IMR-90 (cell line): ENCODE data around the gene PRRX1. TPM values are rescaled to one million over a fixed set of nuclear protein-coding genes. Genes with fewer than 3 reads are reported as not detected.

Experiments
- ATAC-seq: fragments of 200-7000 bp; cut with Tn5 transposase; 2 replicates; pipeline ENCODE4 v1.9.1; 2020; ENCODE audit warnings: low read depth, mild to moderate bottlenecking, moderate library complexity
- BruUV-seq: library from RNA; stranded (reverse); fragments of 400-500 nt; replicated peaks from 2 replicates; lab custom pipeline; 2021; lab: Mats Ljungman, UMichigan
- CTCF ChIA-PET: fragments of 300-600 bp; formaldehyde crosslinking; extraction: SDS; loops from one replicate; lab custom pipeline; 2021; ENCODE audit warnings: antibody characterized with exemption; lab: Yijun Ruan, JAX
- POLR2A ChIA-PET: fragments of 300-600 bp; sonication (Branson Sonifier 250); formaldehyde crosslinking; loops from one replicate; lab custom pipeline; 2022; ENCODE audit warnings: antibody characterized with exemption; ENCODE audit not compliant: unreplicated experiment; lab: Charles Lee
- DNase-seq: peaks from one replicate; pipeline ENCODE4 v3.0.0; 2013
- H2AFZ ChIP-seq: replicated peaks from 2 replicates; pipeline ENCODE3; 2013; ENCODE audit warnings: low read length, mild to moderate bottlenecking; ENCODE audit not compliant: poor library complexity
- H2AK5ac ChIP-seq: 2 replicates; pipeline ENCODE4 v1.6.1; 2013; ENCODE audit warnings: low read depth, low read length, inconsistent platforms
- H2AK9ac ChIP-seq: replicated peaks from 2 replicates; pipeline ENCODE3; 2013; ENCODE audit warnings: mild to moderate bottlenecking, low read depth, low read length, moderate library complexity; ENCODE audit not compliant: poor library complexity
- H2BK120ac ChIP-seq: 2 replicates; pipeline ENCODE4 v1.6.1; 2013; ENCODE audit warnings: low read depth, low read length, inconsistent platforms
- H2BK15ac ChIP-seq: 3 replicates; pipeline ENCODE4 v1.6.1; 2013; ENCODE audit warnings: low read depth, low read length, inconsistent platforms
- H2BK20ac ChIP-seq: 2 replicates; pipeline ENCODE4 v1.6.1; 2013; ENCODE audit warnings: low read depth, mild to moderate bottlenecking, inconsistent platforms, low read length, moderate library complexity
- H2BK5ac ChIP-seq: 2 replicates; pipeline ENCODE4 v1.6.1; 2013; ENCODE audit warnings: mild to moderate bottlenecking, low read depth, low read length, inconsistent platforms; ENCODE audit not compliant: poor library complexity, severe bottlenecking
- H3K14ac ChIP-seq: replicated peaks from 2 replicates; pipeline ENCODE4 v1.6.1; 2013; ENCODE audit warnings: low read depth, low read length, inconsistent platforms
- H3K18ac ChIP-seq: 2 replicates; pipeline ENCODE4 v1.6.1; 2013; ENCODE audit warnings: low read depth, low read length, control low read depth
- H3K23ac ChIP-seq: 2 replicates; pipeline ENCODE4 v1.6.1; 2013; ENCODE audit warnings: low read depth, low read length, inconsistent platforms
- H3K27ac ChIP-seq: 2 replicates; pipeline ENCODE4 v1.5.1; 2013; ENCODE audit warnings: mild to moderate bottlenecking, control low read depth, low read length; ENCODE audit not compliant: insufficient read depth
- H3K27me3 ChIP-seq: 2 replicates; pipeline ENCODE4 v1.6.1; 2013; ENCODE audit warnings: low read length; ENCODE audit not compliant: control insufficient read depth, insufficient read depth
- H3K36me3 ChIP-seq: 2 replicates; pipeline ENCODE4 v1.6.1; 2013; ENCODE audit warnings: low read length, mixed read lengths; ENCODE audit not compliant: control insufficient read depth, insufficient read depth
- H3K4ac ChIP-seq: 2 replicates; pipeline ENCODE4 v1.6.1; 2013; ENCODE audit warnings: low read depth, low read length, inconsistent platforms
- H3K4me1 ChIP-seq: 2 replicates; pipeline ENCODE4 v1.6.1; 2013; ENCODE audit warnings: low read length, mixed read lengths; ENCODE audit not compliant: control insufficient read depth, insufficient read depth
- H3K4me2 ChIP-seq: 2 replicates; pipeline ENCODE4 v1.6.1; 2013; ENCODE audit warnings: low read depth, mild to moderate bottlenecking, control low read depth, low read length, moderate library complexity
- H3K4me3 ChIP-seq: 2 replicates; pipeline ENCODE4 v1.5.1; 2013; ENCODE audit warnings: low read depth, mild to moderate bottlenecking, control low read depth, low read length, moderate library complexity; ENCODE audit not compliant: insufficient read depth
- H3K56ac ChIP-seq: 2 replicates; pipeline ENCODE4 v1.6.1; 2013; ENCODE audit warnings: low read length, inconsistent platforms; ENCODE audit not compliant: insufficient read depth; ENCODE audit errors: extremely low read depth
- H3K79me1 ChIP-seq, 2 experiments: 2 replicates each; pipeline ENCODE4 v1.6.1; 2013; ENCODE audit warnings: low read length in 2 of 2, inconsistent platforms in 1 of 2, low read depth in 1 of 2
- H3K9ac ChIP-seq: 2 replicates; pipeline ENCODE4 v1.6.1; 2013; ENCODE audit warnings: low read depth, low read length, control low read depth
- H3K9me1 ChIP-seq: 2 replicates; pipeline ENCODE4 v1.6.1; 2013; ENCODE audit warnings: low read length, inconsistent platforms; ENCODE audit not compliant: insufficient read depth
- H3K9me3 ChIP-seq: 2 replicates; pipeline ENCODE4 v1.6.1; 2013; ENCODE audit warnings: low read length; ENCODE audit not compliant: control insufficient read depth, insufficient read depth
- H4K20me1 ChIP-seq: 2 replicates; pipeline ENCODE4 v1.6.1; 2013; ENCODE audit warnings: low read length, inconsistent platforms; ENCODE audit not compliant: insufficient read depth
- H4K5ac ChIP-seq: 2 replicates; pipeline ENCODE4 v1.6.1; 2013; ENCODE audit warnings: mild to moderate bottlenecking, low read depth, low read length, control low read depth
- H4K8ac ChIP-seq, 2 experiments: 2 replicates each; pipeline ENCODE4 v1.6.1; 2013; ENCODE audit warnings: low read depth in 2 of 2, low read length in 2 of 2, control low read depth in 1 of 2, inconsistent platforms in 1 of 2
- H4K91ac ChIP-seq: 2 replicates; pipeline ENCODE4 v1.6.1; 2013; ENCODE audit warnings: low read depth, low read length, inconsistent platforms; ENCODE audit not compliant: insufficient read depth
- BHLHE40 ChIP-seq: fragments of 150-350 bp; IDR thresholded peaks from 2 replicates; pipeline ENCODE4 v1.6.1; 2016; ENCODE audit warnings: mild to moderate bottlenecking, low read depth, low read length
- MAFK ChIP-seq: IDR thresholded peaks from 2 replicates; pipeline ENCODE4 v1.6.1; 2012; ENCODE audit warnings: low read depth, low read length, improper control_type of control experiment
- MAZ ChIP-seq: IDR thresholded peaks from 2 replicates; pipeline ENCODE4 v1.6.1; 2012; ENCODE audit warnings: low read depth, mild to moderate bottlenecking, low read length, improper control_type of control experiment, moderate library complexity, borderline replicate concordance
- MXI1 ChIP-seq: IDR thresholded peaks from 2 replicates; pipeline ENCODE4 v1.6.1; 2012; ENCODE audit warnings: low read depth, mild to moderate bottlenecking, low read length, moderate library complexity, borderline replicate concordance
- RCOR1 ChIP-seq: IDR thresholded peaks from 2 replicates; pipeline ENCODE4 v1.6.1; 2012; ENCODE audit warnings: mild to moderate bottlenecking, low read length, improper control_type of control experiment; ENCODE audit not compliant: insufficient replicate concordance
- WGBS, 2 experiments: methylation state at CpG; one replicate each; pipeline versions ENCODE4 v1.1.5 to v1.1.7; 2013; ENCODE audit warnings: missing lambda C conversion rate in 2 of 2; ENCODE audit not compliant: insufficient read length in 1 of 2; ENCODE audit errors: extremely low coverage in 2 of 2; 5-methylcytosine and 5-hydroxymethylcytosine counted together
- dilution Hi-C: fragments of 300-500 bp; cut with HindIII; formaldehyde crosslinking; loops from one replicate; pipeline ENCODE4 v1.14.3; 2018; ENCODE audit warnings: low sequenced_read_pairs; ENCODE audit not compliant: unreplicated experiment
- in situ Hi-C: fragments of 300-500 bp; cut with MboI; formaldehyde crosslinking; loops from 3 replicates; pipeline ENCODE4 v1.14.3; 2019; ENCODE audit warnings: low sequenced_read_pairs, inconsistent platforms, mixed read lengths
- intact Hi-C: fragments of 100-400 bp; cut with micrococcal nuclease; formaldehyde crosslinking; loops from 2 replicates; pipeline ENCODE4 v1.10.0; 2022
- polyA plus RNA-seq, 3 experiments: library from polyadenylated mRNA; depleted of rRNA; stranded (reverse); fragments of >200 nt; gene quantifications; 2 replicates each; pipeline ENCODE4 v1.2.3, GENCODE V29; 2012; ENCODE audit warnings: low replicate concordance in 1 of 3
- total RNA-seq: library from RNA; depleted of rRNA; stranded (reverse); fragments of >200 nt; gene quantifications from 2 replicates; pipeline ENCODE4 v1.2.3, GENCODE V29; 2012
- TF ChIP-seq, protein P1 (sequence below): fragments of 150-350 bp; IDR thresholded peaks from 2 replicates; pipeline ENCODE4 v1.6.1; 2016; ENCODE audit warnings: low read depth, mild to moderate bottlenecking, low read length, moderate library complexity, borderline replicate concordance

PRRX1 gene
- total and polyA plus RNA-seq, 2 of the 4 experiments (the other 2 are of a cell fraction), result 50.0 to 65.4 TPM

DNA sequence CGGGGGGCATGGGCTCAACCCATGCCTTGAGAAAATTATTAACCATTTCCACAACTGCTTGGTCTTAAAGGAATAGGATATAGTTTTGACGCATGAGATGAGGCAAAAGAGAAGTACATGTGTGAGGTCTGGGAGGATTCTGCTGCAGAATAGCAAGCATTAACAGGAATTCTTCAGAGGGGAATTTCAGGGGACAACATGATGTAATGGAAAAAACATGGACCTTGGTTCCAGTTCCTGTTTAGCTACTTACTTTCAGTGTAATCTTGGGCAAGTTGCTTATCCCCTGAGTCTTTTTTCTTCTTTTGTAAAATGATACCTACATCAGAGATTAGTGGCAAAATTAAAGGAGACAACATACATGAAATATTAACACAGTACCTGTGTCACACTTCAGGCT, 85.6 kb downstream of the PRRX1 start:
- no peaks in the 10 kb centered on the region for H4K20me1 ChIP-seq
- H2BK20ac ChIP-seq, result no peak overlapping the region
- H3K9me3 ChIP-seq, result no peaks in the 10 kb centered on the region
- no peak overlapping the region for H2AK5ac ChIP-seq
- no peak overlapping the region for H2BK15ac ChIP-seq
- H3K14ac ChIP-seq, result no peak overlapping the region
- peak overlapping the region; percentile 35; the same call in 1 of the 2 replicates for H4K5ac ChIP-seq
- no TSS peak for BruUV-seq
- H3K4me1 ChIP-seq, result peaks cover 2% of the 10 kb centered on the region
- CTCF ChIA-PET, result interaction anchor here (1.0 kb wide), 1 partner anchor 13 kb away, joined by 3 read pairs; no protein-coding TSS in a partner anchor
- H3K9ac ChIP-seq, result no peak overlapping the region
- ATAC-seq (no peak), DNase-seq (no peak)
- no peak overlapping the region for H3K4ac ChIP-seq
- peak overlapping the region; percentile 52 for H3K4me2 ChIP-seq
- no peak overlapping the region for H2AFZ ChIP-seq
- H3K23ac ChIP-seq, result no peak overlapping the region
- H3K79me1 ChIP-seq, result no peaks in the 10 kb centered on the region
- no peaks in the 10 kb centered on the region for H3K9me1 ChIP-seq
- POLR2A ChIA-PET, result no interaction called here
- H3K4me3 ChIP-seq, result no peak overlapping the region
- no CpG with 5 or more reads among the region's 2 CpGs for WGBS, 2 experiments
- no peaks in the 10 kb centered on the region for H3K36me3 ChIP-seq
- H2BK5ac ChIP-seq, result no peak overlapping the region
- no peak overlapping the region for H3K27ac ChIP-seq
- no peak overlapping the region for H4K8ac ChIP-seq
- no peak overlapping the region for H2AK9ac ChIP-seq
- H3K27me3 ChIP-seq, result no peaks in the 10 kb centered on the region
- dilution Hi-C loops, result no loop called here
- intact Hi-C loops, result no loop called here
- TF ChIP-seq RCOR1 (no peak), MAFK (no peak), BHLHE40 (no peak), MXI1 (no peak), MAZ (no peak)
- TF ChIP-seq, protein P1, sequence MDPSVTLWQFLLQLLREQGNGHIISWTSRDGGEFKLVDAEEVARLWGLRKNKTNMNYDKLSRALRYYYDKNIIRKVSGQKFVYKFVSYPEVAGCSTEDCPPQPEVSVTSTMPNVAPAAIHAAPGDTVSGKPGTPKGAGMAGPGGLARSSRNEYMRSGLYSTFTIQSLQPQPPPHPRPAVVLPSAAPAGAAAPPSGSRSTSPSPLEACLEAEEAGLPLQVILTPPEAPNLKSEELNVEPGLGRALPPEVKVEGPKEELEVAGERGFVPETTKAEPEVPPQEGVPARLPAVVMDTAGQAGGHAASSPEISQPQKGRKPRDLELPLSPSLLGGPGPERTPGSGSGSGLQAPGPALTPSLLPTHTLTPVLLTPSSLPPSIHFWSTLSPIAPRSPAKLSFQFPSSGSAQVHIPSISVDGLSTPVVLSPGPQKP, result no peak
- H2BK120ac ChIP-seq, result no peak overlapping the region
- no peak overlapping the region for H3K56ac ChIP-seq
- peak overlapping the region; percentile 47; the same call in 1 of the 2 replicates for H3K18ac ChIP-seq
- H4K91ac ChIP-seq, result no peak overlapping the region
- in situ Hi-C loops, result no loop called here
